ENCODE measurements around the gene COL11A2. TPM values are rescaled to one million over a fixed set of nuclear protein-coding genes. Genes with fewer than 3 reads are reported as not detected.

COL11A2 gene
- total RNA-seq, 1 experiment from 2014 or later, result 7.6 TPM

DNA sequence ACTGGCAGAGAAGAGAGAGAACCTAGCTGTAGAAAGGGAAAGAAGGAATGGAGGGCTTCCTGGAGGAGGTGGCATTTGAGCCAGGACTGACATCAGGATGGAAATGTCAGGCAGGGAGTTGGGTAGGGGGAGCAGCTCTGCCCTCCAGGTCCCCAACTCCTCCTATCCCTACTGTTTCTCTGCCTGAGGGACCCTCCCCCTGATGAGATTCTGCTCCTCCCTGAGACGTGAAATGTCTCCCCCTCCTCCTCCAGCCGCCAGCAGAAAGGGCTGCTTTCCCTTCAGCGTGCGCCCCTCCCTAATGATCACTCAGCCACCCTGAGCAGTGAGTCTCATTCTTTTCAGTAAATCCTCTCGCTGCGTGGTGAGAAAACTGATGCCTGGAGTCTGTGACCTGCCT lies 75.8 kb downstream of the COL11A2 start:
- Histone ChIP-seq H2AFZ (ENCODE audit: low read depth, low read length, poor library complexity, severe bottlenecking) (no peak overlapping the region), H3K27ac (ENCODE audit: low read depth, low read length) (no peak overlapping the region), H3K27me3 (ENCODE audit: insufficient read depth, low read length) (peaks cover 16% of the 10 kb centered on the region; the same call in 1 of the 2 replicates), H3K79me2 (ENCODE audit: insufficient read depth, low read length) (no peaks in the 10 kb centered on the region), H3K9me3 (ENCODE audit: control insufficient read depth in 1 of 2, insufficient read depth in 1 of 2, low read depth in 1 of 2, low read length in 2 of 2) (no peaks in the 10 kb centered on the region), H3K9me2 (ENCODE audit: insufficient read depth) (no peaks in the 10 kb centered on the region), H3K9ac (ENCODE audit: low read length) (no peak overlapping the region), H3K4me3 (replicated peaks in 1 of 2; ENCODE audit: low read depth in 1 of 2, low read length in 2 of 2) (no peak overlapping the region), H3K4me1 (ENCODE audit: control insufficient read depth in 1 of 2, insufficient read depth in 2 of 2, low read length in 2 of 2) (no peaks in the 10 kb centered on the region; a peak in 2 of 4 replicates), H4K20me1 (ENCODE audit: insufficient read depth) (no peaks in the 10 kb centered on the region), H3K36me3 (ENCODE audit: control insufficient read depth in 1 of 2, insufficient read depth in 2 of 2, low read length in 2 of 2) (no peaks in the 10 kb centered on the region), H3K4me2 (ENCODE audit: low read length) (no peak overlapping the region)
- intact Hi-C loops (cut with micrococcal nuclease), result no loop called here
- no peak for ATAC-seq
- RAD21 ChIA-PET (ENCODE audit: low non-redundant PET in 1 of 2, low total read pairs in 2 of 2, uncharacterized antibody in 2 of 2, unreplicated experiment in 2 of 2), result no interaction called here
- TF ChIP-seq, protein P1, sequence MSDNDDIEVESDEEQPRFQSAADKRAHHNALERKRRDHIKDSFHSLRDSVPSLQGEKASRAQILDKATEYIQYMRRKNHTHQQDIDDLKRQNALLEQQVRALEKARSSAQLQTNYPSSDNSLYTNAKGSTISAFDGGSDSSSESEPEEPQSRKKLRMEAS (IDR thresholded peaks at IDR 0.05), result no peak
- no peak for TF ChIP-seq FOSL1 (IDR thresholded peaks at IDR 0.05; ENCODE audit: low read depth)
- TF ChIP-seq, protein P2, sequence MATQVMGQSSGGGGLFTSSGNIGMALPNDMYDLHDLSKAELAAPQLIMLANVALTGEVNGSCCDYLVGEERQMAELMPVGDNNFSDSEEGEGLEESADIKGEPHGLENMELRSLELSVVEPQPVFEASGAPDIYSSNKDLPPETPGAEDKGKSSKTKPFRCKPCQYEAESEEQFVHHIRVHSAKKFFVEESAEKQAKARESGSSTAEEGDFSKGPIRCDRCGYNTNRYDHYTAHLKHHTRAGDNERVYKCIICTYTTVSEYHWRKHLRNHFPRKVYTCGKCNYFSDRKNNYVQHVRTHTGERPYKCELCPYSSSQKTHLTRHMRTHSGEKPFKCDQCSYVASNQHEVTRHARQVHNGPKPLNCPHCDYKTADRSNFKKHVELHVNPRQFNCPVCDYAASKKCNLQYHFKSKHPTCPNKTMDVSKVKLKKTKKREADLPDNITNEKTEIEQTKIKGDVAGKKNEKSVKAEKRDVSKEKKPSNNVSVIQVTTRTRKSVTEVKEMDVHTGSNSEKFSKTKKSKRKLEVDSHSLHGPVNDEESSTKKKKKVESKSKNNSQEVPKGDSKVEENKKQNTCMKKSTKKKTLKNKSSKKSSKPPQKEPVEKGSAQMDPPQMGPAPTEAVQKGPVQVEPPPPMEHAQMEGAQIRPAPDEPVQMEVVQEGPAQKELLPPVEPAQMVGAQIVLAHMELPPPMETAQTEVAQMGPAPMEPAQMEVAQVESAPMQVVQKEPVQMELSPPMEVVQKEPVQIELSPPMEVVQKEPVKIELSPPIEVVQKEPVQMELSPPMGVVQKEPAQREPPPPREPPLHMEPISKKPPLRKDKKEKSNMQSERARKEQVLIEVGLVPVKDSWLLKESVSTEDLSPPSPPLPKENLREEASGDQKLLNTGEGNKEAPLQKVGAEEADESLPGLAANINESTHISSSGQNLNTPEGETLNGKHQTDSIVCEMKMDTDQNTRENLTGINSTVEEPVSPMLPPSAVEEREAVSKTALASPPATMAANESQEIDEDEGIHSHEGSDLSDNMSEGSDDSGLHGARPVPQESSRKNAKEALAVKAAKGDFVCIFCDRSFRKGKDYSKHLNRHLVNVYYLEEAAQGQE (IDR thresholded peaks at IDR 0.05; ENCODE audit: low read depth), result no peak
- CTCF ChIA-PET, result no interaction called here
- no TSS peak for BruUV-seq (replicated peaks)
- POLR2A ChIA-PET, result no interaction called here
- DNase-seq (ENCODE audit: low read depth, low spot score), result no peak

DNA sequence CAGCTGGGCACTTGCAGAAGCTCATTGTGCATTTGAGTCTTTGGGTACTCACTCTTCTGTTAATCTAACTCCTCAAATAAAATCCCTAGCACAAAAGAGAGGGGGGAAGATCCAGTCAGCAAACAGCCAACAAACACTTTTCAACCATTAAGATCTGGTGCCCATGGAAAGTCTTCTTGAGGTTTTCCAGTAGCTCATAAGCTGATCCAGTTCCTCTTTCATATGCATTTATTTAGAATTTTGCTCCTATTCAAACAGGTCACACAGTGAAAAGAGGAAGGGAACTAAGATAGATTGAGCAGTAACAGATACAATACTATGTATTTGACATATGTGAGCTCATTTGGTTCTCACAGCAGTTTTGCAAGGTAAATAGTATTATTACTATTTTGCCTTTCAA lies 77.9 kb downstream of the COL11A2 start:
- Histone ChIP-seq H3K9ac (ENCODE audit: low read length) (no peak overlapping the region), H3K9me2 (ENCODE audit: insufficient read depth) (no peaks in the 10 kb centered on the region), H3K4me1 (ENCODE audit: control insufficient read depth in 1 of 2, insufficient read depth in 2 of 2, low read length in 2 of 2) (no peaks in the 10 kb centered on the region; a peak in 2 of 4 replicates), H3K36me3 (ENCODE audit: control insufficient read depth in 1 of 2, insufficient read depth in 2 of 2, low read length in 2 of 2) (no peaks in the 10 kb centered on the region), H2AFZ (ENCODE audit: low read depth, low read length, poor library complexity, severe bottlenecking) (no peak overlapping the region), H3K4me3 (replicated peaks in 1 of 2; ENCODE audit: low read depth in 1 of 2, low read length in 2 of 2) (no peak overlapping the region), H3K4me2 (ENCODE audit: low read length) (no peak overlapping the region), H3K79me2 (ENCODE audit: insufficient read depth, low read length) (no peaks in the 10 kb centered on the region), H4K20me1 (ENCODE audit: insufficient read depth) (no peaks in the 10 kb centered on the region), H3K27ac (ENCODE audit: low read depth, low read length) (no peak overlapping the region), H3K9me3 (ENCODE audit: control insufficient read depth in 1 of 2, insufficient read depth in 1 of 2, low read depth in 1 of 2, low read length in 2 of 2) (no peaks in the 10 kb centered on the region), H3K27me3 (ENCODE audit: insufficient read depth, low read length) (peaks cover 20% of the 10 kb centered on the region; the same call in 1 of the 2 replicates)
- DNase-seq (ENCODE audit: low read depth, low spot score), result no peak
- ATAC-seq, result no peak
- BruUV-seq (replicated peaks), result no TSS peak
- CTCF ChIA-PET, result no interaction called here
- POLR2A ChIA-PET, result interaction anchor here (0.7 kb wide), 1 partner anchor 144 kb away, joined by 4 read pairs; no protein-coding TSS in a partner anchor
- intact Hi-C loops (cut with micrococcal nuclease), result no loop called here
- RAD21 ChIA-PET (ENCODE audit: low non-redundant PET in 1 of 2, low total read pairs in 2 of 2, uncharacterized antibody in 2 of 2, unreplicated experiment in 2 of 2), result no interaction called here
- TF ChIP-seq, protein P3, sequence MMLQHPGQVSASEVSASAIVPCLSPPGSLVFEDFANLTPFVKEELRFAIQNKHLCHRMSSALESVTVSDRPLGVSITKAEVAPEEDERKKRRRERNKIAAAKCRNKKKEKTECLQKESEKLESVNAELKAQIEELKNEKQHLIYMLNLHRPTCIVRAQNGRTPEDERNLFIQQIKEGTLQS (IDR thresholded peaks at IDR 0.05), result no peak
- no peak for TF ChIP-seq CEBPB (IDR thresholded peaks at IDR 0.05; ENCODE audit: low read depth)
- TF ChIP-seq, protein P4, sequence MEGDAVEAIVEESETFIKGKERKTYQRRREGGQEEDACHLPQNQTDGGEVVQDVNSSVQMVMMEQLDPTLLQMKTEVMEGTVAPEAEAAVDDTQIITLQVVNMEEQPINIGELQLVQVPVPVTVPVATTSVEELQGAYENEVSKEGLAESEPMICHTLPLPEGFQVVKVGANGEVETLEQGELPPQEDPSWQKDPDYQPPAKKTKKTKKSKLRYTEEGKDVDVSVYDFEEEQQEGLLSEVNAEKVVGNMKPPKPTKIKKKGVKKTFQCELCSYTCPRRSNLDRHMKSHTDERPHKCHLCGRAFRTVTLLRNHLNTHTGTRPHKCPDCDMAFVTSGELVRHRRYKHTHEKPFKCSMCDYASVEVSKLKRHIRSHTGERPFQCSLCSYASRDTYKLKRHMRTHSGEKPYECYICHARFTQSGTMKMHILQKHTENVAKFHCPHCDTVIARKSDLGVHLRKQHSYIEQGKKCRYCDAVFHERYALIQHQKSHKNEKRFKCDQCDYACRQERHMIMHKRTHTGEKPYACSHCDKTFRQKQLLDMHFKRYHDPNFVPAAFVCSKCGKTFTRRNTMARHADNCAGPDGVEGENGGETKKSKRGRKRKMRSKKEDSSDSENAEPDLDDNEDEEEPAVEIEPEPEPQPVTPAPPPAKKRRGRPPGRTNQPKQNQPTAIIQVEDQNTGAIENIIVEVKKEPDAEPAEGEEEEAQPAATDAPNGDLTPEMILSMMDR (IDR thresholded peaks at IDR 0.05 in 2 of 3, conservative IDR thresholded peaks at IDR 0.05 in 1 of 3; ENCODE audit: borderline replicate concordance in 1 of 3, insufficient read depth in 1 of 3, low read depth in 2 of 3, low read length in 2 of 3), result no peak
- TF ChIP-seq ZFX (IDR thresholded peaks at IDR 0.05), result no peak
- TF ChIP-seq YY1 (IDR thresholded peaks at IDR 0.05; ENCODE audit: extremely low read depth, insufficient replicate concordance, low read depth, low read length), result no peak
- TF ChIP-seq, protein P2 (IDR thresholded peaks at IDR 0.05; ENCODE audit: low read depth), result no peak
- TF ChIP-seq EZH2 (IDR thresholded peaks at IDR 0.05), result no peak
- TF ChIP-seq, protein P1 (IDR thresholded peaks at IDR 0.05), result no peak
